B cell (primary cell): ENCODE measurements around the gene ACACB.

Experiments
- EZH2 ChIP-seq: IDR thresholded peaks from 2 replicates; pipeline ENCODE4 v1.6.1; 2012; ENCODE audit warnings: borderline replicate concordance, low read depth, mild to moderate bottlenecking, moderate library complexity, low read length; ENCODE audit not compliant: insufficient read depth, poor library complexity, severe bottlenecking
- TF ChIP-seq, protein P1 (sequence below): fragments of 200-600 bp; IDR thresholded peaks from one replicate; pipeline ENCODE4 v1.8.0; 2022; ENCODE audit warnings: antibody characterized with exemption, mild to moderate bottlenecking

DNA sequence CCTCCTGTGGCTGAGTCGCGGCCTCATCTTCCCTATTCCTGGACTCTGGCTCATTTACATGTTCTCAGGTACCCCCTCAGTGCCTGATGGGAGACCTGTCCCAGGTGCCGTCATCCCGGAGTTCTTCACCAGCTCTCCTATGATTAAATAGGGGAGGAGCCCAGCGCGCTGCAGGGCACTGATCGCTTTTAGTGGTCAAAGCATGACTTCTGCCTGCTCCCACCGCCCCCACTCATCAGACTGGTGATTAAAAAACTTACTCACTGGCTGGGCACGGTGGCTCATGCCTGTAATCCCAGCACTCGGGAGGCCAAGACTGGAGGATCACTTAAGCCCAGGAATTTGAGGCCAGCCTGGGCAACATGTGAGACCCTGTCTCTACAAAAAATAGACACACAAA lies 106.8 kb downstream of the ACACB start:
- TF ChIP-seq, protein P1, sequence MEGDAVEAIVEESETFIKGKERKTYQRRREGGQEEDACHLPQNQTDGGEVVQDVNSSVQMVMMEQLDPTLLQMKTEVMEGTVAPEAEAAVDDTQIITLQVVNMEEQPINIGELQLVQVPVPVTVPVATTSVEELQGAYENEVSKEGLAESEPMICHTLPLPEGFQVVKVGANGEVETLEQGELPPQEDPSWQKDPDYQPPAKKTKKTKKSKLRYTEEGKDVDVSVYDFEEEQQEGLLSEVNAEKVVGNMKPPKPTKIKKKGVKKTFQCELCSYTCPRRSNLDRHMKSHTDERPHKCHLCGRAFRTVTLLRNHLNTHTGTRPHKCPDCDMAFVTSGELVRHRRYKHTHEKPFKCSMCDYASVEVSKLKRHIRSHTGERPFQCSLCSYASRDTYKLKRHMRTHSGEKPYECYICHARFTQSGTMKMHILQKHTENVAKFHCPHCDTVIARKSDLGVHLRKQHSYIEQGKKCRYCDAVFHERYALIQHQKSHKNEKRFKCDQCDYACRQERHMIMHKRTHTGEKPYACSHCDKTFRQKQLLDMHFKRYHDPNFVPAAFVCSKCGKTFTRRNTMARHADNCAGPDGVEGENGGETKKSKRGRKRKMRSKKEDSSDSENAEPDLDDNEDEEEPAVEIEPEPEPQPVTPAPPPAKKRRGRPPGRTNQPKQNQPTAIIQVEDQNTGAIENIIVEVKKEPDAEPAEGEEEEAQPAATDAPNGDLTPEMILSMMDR = no peak
- TF ChIP-seq EZH2 = no peak
